ENCODE data around the gene MTA1.

Gene MTA1

DNA sequence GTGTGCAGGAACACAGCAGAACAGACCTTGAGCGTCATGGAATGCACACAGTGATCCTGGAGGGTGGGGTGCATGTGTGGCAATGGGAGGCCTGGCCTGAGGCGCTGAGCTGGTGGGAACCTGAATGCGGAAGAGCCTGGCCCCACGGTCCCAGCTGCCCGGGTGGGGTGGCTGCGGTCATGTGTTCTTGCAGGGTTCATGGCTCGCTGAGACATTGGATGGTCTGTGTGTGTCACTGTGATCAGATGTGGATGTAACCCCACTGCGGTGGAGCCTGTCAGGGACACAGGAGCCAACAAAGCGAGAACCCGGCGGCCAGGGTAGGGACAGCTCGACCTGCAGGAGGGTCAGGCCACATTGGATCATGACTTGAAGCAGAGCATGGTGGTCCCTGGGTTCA is 23.2 kb downstream of the MTA1 start:
- DNase-seq (ENCODE audit: low read depth, low spot score), result no peak

- no peak for DNase-seq (ENCODE audit: low read depth, low spot score)
These were observed 25.2 kb downstream of the MTA1 start for GRCh38 chr14:105444859-105445258.

- no peak for DNase-seq (ENCODE audit: low read depth, low spot score)
These were observed 25.7 kb downstream of the MTA1 start for GRCh38 chr14:105445290-105445689.

DNA sequence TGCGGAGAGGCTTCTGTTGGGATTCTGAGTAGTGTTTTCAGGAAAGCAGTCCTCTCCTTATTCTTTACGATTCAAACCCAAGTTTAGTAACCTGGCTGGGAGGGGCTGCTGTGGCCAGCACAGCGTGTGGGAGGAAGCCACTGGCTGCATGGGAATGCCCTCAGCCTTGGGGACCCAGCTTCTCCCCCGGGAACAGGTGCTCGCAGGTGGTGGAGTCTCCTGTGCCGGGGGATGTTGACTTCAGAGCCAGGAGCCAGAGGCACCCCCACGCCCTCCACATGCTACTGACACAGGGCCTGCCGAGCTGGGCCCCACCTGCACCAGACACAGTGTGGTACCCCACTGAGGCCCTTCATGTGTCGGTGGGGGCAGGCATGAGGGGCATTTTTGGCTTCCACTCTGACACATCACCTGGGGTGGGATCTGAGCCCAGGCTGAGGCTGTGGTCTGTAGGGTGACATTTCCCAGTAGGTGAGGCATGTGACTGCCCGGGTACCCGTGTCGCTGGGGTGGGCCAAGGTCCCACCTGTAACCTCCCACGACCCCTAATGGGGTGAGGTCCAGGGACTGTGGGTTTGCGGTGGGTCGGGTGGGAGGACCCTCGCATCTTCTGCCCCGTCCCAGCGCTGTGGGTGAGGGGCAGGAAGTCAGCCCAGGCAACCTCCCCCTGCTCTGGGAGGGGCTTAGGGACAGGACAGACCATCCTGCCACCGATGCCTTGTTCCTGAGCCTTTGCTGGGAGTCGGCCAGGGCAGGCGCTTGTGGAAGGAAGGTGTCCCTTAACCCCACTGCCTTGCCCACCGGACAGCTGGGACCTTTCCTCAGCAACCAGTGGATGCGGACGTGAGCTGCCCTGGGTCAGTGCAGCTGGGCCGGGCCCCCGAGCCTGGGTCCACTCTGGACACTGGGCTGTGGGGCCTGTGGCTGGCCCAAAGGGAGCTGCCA is 26.5 kb downstream of the MTA1 start:
- no peak for DNase-seq (ENCODE audit: low read depth, low spot score)

- no peak for DNase-seq (ENCODE audit: low read depth, low spot score)
These were observed 27.3 kb downstream of the MTA1 start for GRCh38 chr14:105446971-105447370.

- no peak for DNase-seq (ENCODE audit: low read depth, low spot score)
These were observed 28.3 kb downstream of the MTA1 start for GRCh38 chr14:105447651-105448640.

DNA sequence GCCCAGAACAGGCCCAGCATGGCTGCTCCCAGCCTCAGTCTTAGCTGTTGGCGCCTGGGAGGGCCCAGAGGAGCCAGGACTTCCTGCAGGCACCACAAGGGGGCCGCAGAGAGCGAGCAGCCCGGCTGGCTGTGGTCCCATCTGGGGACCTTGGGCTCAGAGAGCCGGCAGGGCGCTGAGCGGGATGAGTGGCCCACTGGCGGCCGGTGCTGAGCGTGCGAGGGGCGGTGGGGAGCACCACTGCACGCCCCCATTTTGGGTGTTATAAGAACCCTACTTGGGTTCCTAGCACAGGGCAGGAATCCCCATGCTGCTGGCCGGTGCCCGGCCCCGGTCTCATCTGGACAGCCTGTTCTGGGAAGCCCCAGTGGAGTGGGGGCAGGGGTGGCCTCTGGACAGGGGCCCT is 29.1 kb downstream of the MTA1 start:
- DNase-seq (ENCODE audit: low read depth, low spot score), result peak; percentile 25

- no peak for DNase-seq (ENCODE audit: low read depth, low spot score)
These were observed 29.9 kb downstream of the MTA1 start for GRCh38 chr14:105449276-105450122.

- DNase-seq (ENCODE audit: low read depth, low spot score), result no peak
These were observed 30.5 kb downstream of the MTA1 start for GRCh38 chr14:105450123-105450505.

- DNase-seq (ENCODE audit: low read depth, low spot score), result no peak
These were observed 31.5 kb downstream of the MTA1 start for GRCh38 chr14:105450864-105451720.

GRCh38 chr14:105452963-105453362 is 33.3 kb downstream of the MTA1 start:
- no peak for DNase-seq (ENCODE audit: low read depth, low spot score)

DNA sequence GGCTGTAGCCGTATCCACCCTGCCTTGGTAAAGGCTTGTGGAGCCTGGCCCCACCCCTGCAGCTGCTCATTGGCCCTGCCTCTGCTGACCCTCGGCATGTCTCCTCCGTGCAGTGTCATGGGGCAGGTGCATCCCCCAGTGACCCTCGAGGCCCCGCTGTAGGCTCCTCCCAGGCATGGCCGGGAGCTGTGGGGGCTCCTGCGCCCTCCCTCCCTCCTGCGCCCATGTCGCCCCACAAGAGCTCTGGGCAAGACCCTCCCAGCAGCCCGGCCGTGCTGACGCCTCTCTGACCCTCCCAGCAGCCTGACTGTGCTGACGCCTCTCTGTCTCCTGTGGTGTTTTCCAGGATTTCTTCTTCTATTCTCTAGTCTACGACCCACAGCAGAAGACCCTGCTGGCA is 34.2 kb downstream of the MTA1 start:
- DNase-seq (ENCODE audit: low read depth, low spot score), result no peak

- DNase-seq (ENCODE audit: low read depth, low spot score), result no peak
These were observed 35.5 kb downstream of the MTA1 start for GRCh38 chr14:105455086-105455640.

- no peak for DNase-seq (ENCODE audit: low read depth, low spot score)
These were observed 36.4 kb downstream of the MTA1 start for GRCh38 chr14:105455766-105456660.

- DNase-seq (ENCODE audit: low read depth, low spot score), result no peak
These were observed 37.4 kb downstream of the MTA1 start for GRCh38 chr14:105456736-105457617.

GRCh38 chr14:105458010-105458409 is 38.4 kb downstream of the MTA1 start:
- DNase-seq (ENCODE audit: low read depth, low spot score), result no peak

DNA sequence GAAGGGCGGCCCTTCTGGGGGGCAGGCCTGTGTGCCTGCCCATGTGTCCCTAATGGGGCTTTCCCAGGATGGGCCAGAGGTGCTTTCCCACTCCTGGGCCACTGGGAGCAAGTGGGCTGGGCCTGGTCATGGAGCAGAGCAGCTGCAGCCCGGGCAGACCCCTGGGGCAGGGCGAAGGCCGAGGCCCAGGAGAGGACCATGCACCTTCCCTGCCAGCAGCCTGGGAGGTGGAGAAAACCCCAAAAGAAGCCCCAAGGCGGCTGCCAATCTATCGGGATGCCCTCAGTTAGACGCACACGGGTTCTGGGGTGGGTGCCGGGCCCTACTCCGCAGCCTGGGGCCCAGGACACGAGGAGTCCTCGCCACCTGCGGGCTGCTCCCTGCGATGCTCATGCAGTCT is 38.9 kb downstream of the MTA1 start:
- no peak for DNase-seq (ENCODE audit: low read depth, low spot score)

GRCh38 chr14:105460116-105460515 is 40.5 kb downstream of the MTA1 start:
- no peak for DNase-seq (ENCODE audit: low read depth, low spot score)

Data from activated CD4-positive, CD25-positive, alpha-beta regulatory T cell treated with anti-CD3 and anti-CD28 coated beads, Interleukin-2, amount 50 U/mL, for 16 hours (primary cell).